Right ventricle myocardium inferior (tissue), 1 donor: ENCODE data around the gene CHD1L. TPM values are rescaled to one million over a fixed set of nuclear protein-coding genes. Genes with fewer than 3 reads are reported as not detected.
"Not testable (repeated sequence)": the region's sequence is repeated elsewhere in the genome, so short reads cannot be mapped to it uniquely, and the experiment has no call there.

Source experiments
- ATAC-seq: fragments of 200-7000 bp; cut with Tn5 transposase; one replicate; pipeline ENCODE4 v1.9.1; 2020; ENCODE audit warnings: mild to moderate bottlenecking, moderate library complexity
- DNase-seq: peaks from one replicate; pipeline ENCODE4 v3.0.0; 2021; ENCODE audit errors: missing footprints
- intact Hi-C: fragments of 100-400 bp; cut with DNase I; formaldehyde crosslinking; loops from one replicate; pipeline ENCODE4 v1.11.0; 2022
- long read RNA-seq: library from polyadenylated mRNA; unstranded; transcript quantifications from one replicate; pipeline ENCODE4 v2.0.0, GENCODE V29; 2021
- total RNA-seq: library from RNA; stranded (reverse); fragmentation: NEBNext Ultra II Directional; extraction: Animal tissue kit (Norgen Biotek cat#: 25700); gene quantifications from one replicate; pipeline ENCODE4 v1.2.1, GENCODE V29; 2021
- donor health status: DM: no; HTN: yes; CAD: no; lungs with severe emphysema.

The CHD1L gene
- total RNA-seq = 8.3 TPM
- long read RNA-seq, transcript CHD1L-202 (23 exons, 2,967 nt) = major isoform, 6 of 10 reads
- long read RNA-seq, partial matches to known transcripts = 1 of 10 reads
- long read RNA-seq, other reads (novel, unspliced or antisense) = 3 of 10 reads

- ATAC-seq (peak; percentile 99), DNase-seq (peak; percentile 99)
- intact Hi-C loops = loop anchor here (1.0 kb wide), 1 partner anchor 70 kb away; the partner anchor contains the start of gene PRKAB2
Observed at GRCh38 chr1:147242449-147243227, at the start of gene CHD1L. TSS of gene CHD1L (plus strand) at chr1:147242684. CDS start at chr1:147242704, 20 bp downstream.

DNA sequence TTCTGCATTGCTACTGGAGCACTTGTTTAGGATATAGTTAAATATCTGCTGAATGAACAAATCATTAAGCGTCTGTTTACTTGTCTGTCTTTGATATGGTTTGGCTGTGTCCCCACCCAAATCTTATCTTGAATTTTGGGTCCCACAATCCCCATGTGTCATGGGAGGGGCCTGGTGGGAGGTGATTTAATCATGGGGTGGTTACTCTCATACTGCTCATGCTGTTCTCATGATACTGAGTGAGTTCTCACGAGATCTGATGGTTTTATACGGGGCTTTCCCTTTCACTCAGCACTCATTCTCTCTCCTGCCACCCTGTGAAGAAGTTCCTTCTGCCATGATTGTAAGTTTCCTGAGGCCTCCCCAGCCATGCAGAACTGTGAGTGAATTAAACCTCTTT, 45.2 kb upstream of the CHD1L start:
- intact Hi-C loops, ATAC-seq, DNase-seq: not testable (repeated sequence)

DNA sequence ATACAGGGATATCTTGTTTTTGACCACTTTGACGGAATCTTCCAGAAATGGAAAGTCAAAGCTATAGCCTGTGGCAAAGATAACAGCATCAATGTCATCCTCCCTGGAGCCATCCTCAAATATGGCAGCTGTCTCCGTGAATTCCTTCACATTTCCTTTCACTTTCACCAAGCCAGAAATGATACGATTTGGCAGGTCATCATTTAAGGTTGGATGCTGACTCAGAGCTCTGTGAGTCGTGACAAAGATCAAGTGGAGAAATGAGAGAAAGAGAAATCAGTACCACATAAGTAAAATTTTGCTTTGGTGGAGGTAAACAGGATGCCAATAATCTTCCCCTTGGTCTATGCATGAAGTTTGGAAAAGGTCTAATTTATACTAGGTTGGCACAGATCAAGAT, 41.2 kb upstream of the CHD1L start:
- intact Hi-C loops = no loop called here
- no peak for ATAC-seq
- no peak for DNase-seq

GRCh38 chr1:147201786-147202185, 40.7 kb upstream of the CHD1L start:
- ATAC-seq (no peak), DNase-seq (no peak)
- intact Hi-C loops = no loop called here

- DNase-seq (no peak), ATAC-seq (no peak)
- intact Hi-C loops = no loop called here
Observed at GRCh38 chr1:147202576-147202975, 39.9 kb upstream of the CHD1L start.

GRCh38 chr1:147204080-147204479, 38.4 kb upstream of the CHD1L start:
- no peak for ATAC-seq
- no peak for DNase-seq
- intact Hi-C loops = no loop called here

DNA sequence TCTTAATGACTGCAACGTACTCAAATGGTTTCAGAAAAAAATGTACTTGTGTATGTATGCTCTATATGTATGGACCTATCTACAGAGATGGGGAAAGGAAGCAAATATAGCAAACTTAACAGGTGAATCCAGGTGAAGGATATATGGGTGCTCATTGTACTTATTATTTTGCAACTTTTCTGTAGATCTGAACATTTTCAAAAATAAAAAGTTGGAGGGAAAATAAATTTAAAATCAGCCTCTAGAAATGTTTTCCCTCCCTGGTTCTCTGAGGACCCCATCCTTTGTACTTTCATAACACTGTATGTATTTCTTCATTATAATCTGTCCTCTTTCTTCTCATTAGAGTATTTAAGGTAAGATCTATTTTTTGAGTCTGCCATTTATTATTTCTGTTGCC, 35.3 kb upstream of the CHD1L start:
- intact Hi-C loops = no loop called here
- DNase-seq (no peak), ATAC-seq (no peak)

GRCh38 chr1:147208619-147209018, 33.9 kb upstream of the CHD1L start:
- DNase-seq (no peak), ATAC-seq (no peak)
- intact Hi-C loops = no loop called here

DNA sequence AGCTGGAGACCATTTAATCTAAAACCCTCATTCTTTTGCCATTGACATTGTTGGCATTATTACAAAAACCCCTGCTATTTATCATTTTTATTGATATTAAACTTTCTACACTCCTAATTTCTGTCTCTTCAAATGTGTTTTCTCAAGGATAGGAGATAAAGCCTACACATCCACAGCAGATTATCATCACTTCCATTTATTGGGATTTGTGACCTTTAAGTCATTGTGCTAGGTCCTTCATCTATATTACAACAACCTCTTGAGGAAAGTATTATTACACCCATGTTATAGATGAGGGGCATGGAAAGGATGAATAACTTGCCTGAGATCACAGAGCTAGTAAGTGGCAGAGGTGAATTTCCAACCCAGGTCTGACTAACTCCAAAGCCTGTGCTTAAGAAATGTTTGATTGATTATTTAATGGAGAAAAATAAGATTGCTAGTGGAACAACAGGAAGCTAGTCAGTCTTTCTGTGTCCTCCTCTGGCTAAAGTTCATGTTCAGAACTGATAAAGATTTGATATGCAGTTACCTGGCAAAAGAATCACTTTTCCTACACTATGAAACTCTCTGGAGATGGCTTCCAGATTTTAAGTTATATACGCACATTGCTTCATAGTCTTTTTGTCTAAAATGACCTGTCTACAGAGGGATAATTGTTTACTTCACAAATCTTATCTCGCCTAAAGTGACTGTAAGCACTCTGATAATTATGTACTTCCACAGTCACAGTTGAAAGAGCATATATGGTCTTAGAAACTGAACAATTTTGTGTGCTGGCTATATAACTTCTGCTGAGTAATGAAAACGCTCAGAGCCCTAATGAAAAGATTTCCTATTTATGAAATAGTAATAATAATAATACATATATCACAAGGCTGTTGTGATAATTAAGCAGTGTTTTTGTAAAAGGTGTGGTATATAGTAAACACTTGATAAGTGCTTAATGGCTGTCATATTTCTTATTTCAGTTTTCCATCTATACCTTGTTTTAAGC, 32.4 kb upstream of the CHD1L start:
- ATAC-seq (no peak), DNase-seq (no peak)
- intact Hi-C loops = no loop called here

DNA sequence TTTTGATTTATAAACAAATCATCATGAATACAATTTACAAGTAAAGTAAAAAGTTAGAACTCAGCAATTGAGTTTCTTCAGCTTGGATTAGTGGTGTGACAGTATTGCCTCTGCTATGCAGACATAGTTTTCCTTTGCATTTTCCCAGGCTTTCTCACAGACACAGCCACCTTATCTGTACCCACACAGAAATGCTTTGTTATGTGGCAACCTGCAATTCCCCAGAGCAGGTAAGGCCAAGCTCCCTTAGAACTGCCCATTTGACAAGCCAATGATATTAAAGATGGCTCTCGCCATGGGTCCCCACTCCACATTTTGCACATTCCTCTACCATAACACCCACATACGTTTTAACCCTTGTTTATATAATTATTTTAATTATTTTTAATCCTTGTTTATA, 31.5 kb upstream of the CHD1L start:
- intact Hi-C loops = no loop called here
- DNase-seq = no peak
- ATAC-seq = no peak

- no peak for DNase-seq
- intact Hi-C loops = no loop called here
- ATAC-seq = no peak
Observed at GRCh38 chr1:147211577-147211976, 30.9 kb upstream of the CHD1L start.

GRCh38 chr1:147213271-147213670, 29.2 kb upstream of the CHD1L start:
- intact Hi-C loops = no loop called here
- ATAC-seq (no peak), DNase-seq (no peak)

DNA sequence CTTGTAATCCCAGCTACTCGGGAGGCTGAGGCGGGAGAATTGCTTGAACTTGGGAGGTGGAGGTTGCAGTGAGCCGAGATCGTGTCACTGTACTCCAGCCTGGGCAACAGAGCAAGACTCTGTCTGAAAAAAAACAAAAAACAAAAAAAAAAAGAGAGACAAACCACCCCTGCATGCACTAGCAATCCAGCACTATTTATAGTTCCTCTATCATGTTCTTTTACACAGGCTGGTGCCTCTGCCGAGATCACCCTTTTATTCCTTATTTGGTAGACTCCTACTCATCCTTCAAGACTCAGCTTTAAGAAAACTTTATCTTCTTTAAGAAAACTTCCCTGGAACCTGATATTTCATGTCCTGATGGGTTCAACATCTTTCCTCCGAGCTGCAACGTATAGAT, 28.2 kb upstream of the CHD1L start:
- DNase-seq = no peak
- intact Hi-C loops = no loop called here
- no peak for ATAC-seq

DNA sequence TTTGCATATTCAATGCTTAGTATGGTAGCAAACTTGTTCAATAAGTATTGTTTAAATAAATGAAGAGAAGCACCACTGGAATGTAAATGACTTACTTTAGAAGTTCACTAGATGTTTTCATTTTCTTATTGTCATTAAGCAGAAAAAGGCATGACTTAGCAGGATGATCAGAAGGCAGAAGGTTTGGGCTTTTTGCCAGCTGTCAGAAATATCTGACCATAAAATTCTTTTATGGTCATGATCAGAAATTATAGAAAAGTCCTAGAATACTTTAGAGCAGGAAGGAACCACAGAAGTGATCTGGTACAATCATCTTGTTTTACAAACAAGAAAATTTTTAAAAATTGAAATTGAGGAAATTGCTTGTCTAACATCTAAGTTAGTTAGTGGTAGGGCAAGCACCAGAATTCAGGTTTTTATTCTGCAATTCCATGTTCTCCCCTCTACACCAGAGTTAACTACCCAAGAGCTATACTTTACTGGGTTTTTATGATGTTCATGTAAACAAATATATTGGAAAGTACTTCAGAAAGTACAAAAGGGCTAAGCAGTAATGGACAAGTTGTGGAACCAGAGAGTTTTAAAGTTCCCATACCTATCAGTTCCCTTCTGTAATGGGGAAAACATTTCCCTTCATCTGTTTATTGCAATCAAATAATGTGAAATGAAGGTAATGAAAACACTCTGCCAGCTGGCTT, 27.5 kb upstream of the CHD1L start:
- intact Hi-C loops = no loop called here
- no peak for ATAC-seq
- DNase-seq = no peak

GRCh38 chr1:147215540-147215916, 27.0 kb upstream of the CHD1L start:
- DNase-seq = no peak
- intact Hi-C loops = no loop called here
- ATAC-seq = no peak

GRCh38 chr1:147216124-147216523, 26.4 kb upstream of the CHD1L start:
- no peak for DNase-seq
- no peak for ATAC-seq
- intact Hi-C loops = no loop called here

DNA sequence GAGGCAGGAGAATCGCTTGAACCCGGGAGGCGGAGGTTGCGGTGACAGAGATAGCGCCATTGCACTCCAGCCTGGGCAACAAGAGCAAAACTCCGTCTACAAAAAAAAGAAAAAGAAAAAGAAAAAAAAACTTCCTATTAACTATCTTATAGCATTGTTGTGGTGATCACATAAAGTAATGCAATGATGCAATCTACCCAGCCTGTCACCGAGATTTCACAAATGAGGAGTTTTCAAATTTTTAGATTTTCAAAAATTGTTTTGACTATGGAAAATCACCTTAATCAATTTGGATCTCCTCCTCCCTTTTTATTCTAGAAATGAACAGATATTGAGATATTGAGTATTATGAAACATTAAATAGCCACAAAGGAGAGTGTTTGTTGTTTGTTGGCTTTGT, 25.3 kb upstream of the CHD1L start:
- no peak for ATAC-seq
- intact Hi-C loops = no loop called here
- no peak for DNase-seq

DNA sequence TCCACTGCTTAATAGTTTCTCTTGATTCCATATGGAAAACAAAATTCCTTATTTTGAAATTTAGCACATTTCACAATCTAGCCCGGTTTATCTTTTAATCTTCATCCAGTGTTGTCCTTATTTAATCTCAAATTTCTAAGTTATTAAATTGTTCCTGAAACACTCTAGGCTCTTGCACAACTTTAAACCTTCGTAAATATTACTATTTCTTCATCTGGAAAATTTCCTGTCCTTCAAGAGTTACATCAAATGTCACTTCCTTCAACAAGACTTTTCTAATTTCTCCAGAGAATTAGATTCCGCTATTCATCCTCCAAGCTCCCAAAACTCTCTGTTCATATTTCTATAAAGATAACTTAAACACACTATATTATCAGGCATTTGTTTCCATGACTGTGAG, 23.9 kb upstream of the CHD1L start:
- ATAC-seq = no peak
- no peak for DNase-seq
- intact Hi-C loops = no loop called here
